K562 (cell line): Measurements from ENCODE around the gene PLD6.

Experiments used
- POLR2AphosphoS5 ChIP-seq: IDR thresholded peaks from 2 replicates; pipeline ENCODE4 v1.6.1; 2011; ENCODE audit warnings: mild to moderate bottlenecking, low read depth, low read length, moderate library complexity; ENCODE audit not compliant: control insufficient read depth, insufficient read depth
- SNRNP70 ChIP-seq: fragments of 200-400 bp; formaldehyde crosslinking; optimal IDR thresholded peaks from 2 replicates; pipeline ENCODE3; 2017; ENCODE audit warnings: low read depth, low read length
- TF ChIP-seq, protein P1 (sequence below): sonication (generic); formaldehyde crosslinking; IDR thresholded peaks from 2 replicates; pipeline ENCODE4 v1.8.0; 2022; ENCODE audit warnings: mild to moderate bottlenecking, missing genetic modification reagents

DNA sequence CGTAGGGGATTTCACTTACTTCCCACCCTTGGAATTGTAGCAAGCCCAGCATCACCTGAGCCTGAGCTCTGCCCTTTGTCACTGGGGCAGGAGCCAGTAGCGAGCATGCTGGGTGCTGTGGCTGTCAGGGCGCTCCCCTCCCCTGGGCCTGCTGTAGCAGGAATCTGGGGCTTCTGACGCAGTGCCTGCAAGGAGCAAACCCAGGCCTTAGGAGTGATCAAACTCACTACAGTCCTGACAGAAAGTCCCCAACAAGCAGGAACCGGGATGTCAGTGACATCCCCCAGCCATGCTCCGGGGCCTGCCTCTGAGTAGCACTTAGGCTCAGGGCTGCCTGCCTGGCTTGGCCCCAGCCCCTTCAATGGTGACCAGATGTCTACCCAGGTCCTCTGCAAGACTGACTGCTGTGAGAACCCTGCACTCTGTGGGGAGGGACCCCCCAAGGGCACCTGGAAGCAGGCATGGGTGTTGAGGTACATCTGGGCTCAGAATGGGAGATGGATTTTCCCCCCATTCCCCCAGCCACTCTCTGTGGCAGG lies 23.5 kb downstream of the PLD6 start:
- TF ChIP-seq POLR2AphosphoS5 (no peak), SNRNP70 (no peak)
- TF ChIP-seq, protein P1, sequence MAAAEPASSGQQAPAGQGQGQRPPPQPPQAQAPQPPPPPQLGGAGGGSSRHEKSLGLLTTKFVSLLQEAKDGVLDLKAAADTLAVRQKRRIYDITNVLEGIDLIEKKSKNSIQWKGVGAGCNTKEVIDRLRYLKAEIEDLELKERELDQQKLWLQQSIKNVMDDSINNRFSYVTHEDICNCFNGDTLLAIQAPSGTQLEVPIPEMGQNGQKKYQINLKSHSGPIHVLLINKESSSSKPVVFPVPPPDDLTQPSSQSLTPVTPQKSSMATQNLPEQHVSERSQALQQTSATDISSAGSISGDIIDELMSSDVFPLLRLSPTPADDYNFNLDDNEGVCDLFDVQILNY (CRISPR knock-in tag), result no peak
